ENCODE measurements around the gene SIGLEC7. TPM values are rescaled to one million over a fixed set of nuclear protein-coding genes. Genes with fewer than 3 reads are reported as not detected.

SIGLEC7 gene
- total RNA-seq, 1 donor from 2014 or later, result 0.49 TPM

Other genes with a start within 250 kb of the SIGLEC7 start
- gene KLK4, start 230.9 kb upstream of the SIGLEC7 start, total RNA-seq, result 0.10 TPM
- 21.0 TPM for gene KLK5, start 189.3 kb upstream of the SIGLEC7 start, total RNA-seq
- 7.3 TPM for gene KLK6, start 172.7 kb upstream of the SIGLEC7 start, total RNA-seq
- gene KLK7, start 158.4 kb upstream of the SIGLEC7 start, total RNA-seq, result 47.5 TPM
- 14.3 TPM for gene KLK8, start 140.7 kb upstream of the SIGLEC7 start, total RNA-seq
- gene KLK10, start 122.6 kb upstream of the SIGLEC7 start, total RNA-seq, result 22.4 TPM
- 19.5 TPM for gene KLK11, start 115.7 kb upstream of the SIGLEC7 start, total RNA-seq
- 0.69 TPM for gene KLK12, start 107.3 kb upstream of the SIGLEC7 start, total RNA-seq
- 4.9 TPM for gene KLK13, start 77.2 kb upstream of the SIGLEC7 start, total RNA-seq
- 9.5 TPM for gene KLK14, start 59.4 kb upstream of the SIGLEC7 start, total RNA-seq
- 2.4 TPM for gene CTU1, start 33.9 kb upstream of the SIGLEC7 start, total RNA-seq
- 3.1 TPM for gene SIGLEC9, start 17.4 kb upstream of the SIGLEC7 start, total RNA-seq
- 4.5 TPM for gene CD33, start 82.8 kb downstream of the SIGLEC7 start, total RNA-seq
- not detected for gene SIGLECL1, start 108.8 kb downstream of the SIGLEC7 start, total RNA-seq
- not detected for gene IGLON5, start 169.3 kb downstream of the SIGLEC7 start, total RNA-seq
- gene VSIG10L, start 199.8 kb downstream of the SIGLEC7 start, total RNA-seq, result 2.3 TPM
- 40.7 TPM for gene ETFB, start 224.1 kb downstream of the SIGLEC7 start, total RNA-seq
- not detected for gene CLDND2, start 226.7 kb downstream of the SIGLEC7 start, total RNA-seq
- 7.5 TPM for gene NKG7, start 230.4 kb downstream of the SIGLEC7 start, total RNA-seq
- gene LIM2, start 245.7 kb downstream of the SIGLEC7 start, total RNA-seq, result not detected
- not detected for gene C19orf84, start 248.3 kb downstream of the SIGLEC7 start, total RNA-seq

All from skin of body (tissue), 1 donor.